IPS-18c (cell line): Measurements from ENCODE around the gene FAS.
"Not testable (repeated sequence)": the region's sequence is repeated elsewhere in the genome, so short reads cannot be mapped to it uniquely, and the experiment has no call there.

ENCODE experiments used
- H3K4me3 ChIP-seq: 2 replicates; pipeline ENCODE4 v1.7.0; 2013; ENCODE audit warnings: low read depth, mild to moderate bottlenecking, low read length, moderate library complexity; ENCODE audit not compliant: insufficient read depth
- H3K9me3 ChIP-seq: one replicate; pipeline ENCODE4 v1.6.1; 2013; ENCODE audit warnings: mild to moderate bottlenecking, low read length, moderate library complexity; ENCODE audit not compliant: control insufficient read depth, insufficient read depth

FAS gene

DNA sequence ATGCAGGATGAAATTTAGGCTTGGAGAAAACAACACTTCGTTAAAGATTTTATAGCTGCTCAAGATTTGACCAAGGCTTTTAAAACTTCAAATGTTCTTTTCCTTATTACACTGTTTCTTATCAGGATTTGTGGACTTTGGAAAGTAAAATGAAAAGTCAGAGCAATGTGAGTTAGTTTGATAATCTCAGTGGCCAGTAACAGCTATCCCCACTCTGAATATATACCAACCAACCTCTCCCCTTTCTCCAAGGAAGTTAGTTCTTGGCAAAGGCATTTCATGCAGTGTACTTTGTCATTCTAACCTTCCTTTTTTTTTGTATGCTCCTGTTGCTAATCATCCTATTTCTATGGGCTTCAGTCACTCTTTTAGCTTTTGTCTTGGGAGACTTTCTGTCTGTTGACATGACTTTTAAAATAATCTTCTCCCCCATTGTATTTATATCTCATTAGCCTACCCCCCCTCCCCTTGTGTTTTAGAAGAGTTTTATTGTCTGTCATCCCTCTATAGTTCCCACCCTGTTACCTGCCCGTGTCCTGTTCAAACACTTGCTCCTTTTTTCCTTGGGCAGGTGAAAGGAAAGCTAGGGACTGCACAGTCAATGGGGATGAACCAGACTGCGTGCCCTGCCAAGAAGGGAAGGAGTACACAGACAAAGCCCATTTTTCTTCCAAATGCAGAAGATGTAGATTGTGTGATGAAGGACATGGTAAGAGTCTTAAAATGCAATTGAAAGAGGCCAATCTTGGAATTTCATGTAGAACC is 16.7 kb downstream of the FAS start:
- no peaks in the 10 kb centered on the region for H3K9me3 ChIP-seq
- H3K4me3 ChIP-seq, result no peak overlapping the region

DNA sequence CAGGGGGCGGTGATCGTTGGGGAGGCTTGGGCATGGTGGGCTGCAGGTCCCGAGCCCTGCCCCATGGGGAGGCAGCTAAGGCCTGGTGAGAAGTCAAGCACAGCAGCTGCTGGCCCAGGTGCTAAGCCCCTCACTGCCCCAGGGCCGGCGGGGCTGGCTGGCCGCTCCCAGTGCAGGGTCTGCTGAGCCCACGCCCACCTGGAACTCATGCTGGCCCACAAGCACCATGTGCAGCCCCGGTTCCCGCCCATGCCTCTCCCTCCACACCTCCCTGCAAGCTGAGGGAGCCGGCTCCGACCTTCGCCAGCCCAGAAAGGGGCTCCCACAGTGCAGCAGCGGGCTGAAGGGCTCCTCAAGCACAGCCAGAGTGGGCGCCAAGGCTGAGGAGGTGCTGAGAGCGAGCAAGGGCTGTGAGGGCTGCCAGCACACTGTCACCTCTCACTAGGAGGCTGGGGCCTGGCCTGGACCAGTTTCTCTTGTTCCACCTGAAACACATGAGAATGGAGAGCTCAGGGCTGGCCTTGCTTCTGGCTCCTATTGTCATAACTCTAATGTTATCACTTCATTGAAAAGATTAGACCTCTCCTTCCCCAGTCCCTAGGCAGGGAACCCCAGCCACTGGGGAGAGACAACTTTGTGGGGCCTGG is 28.2 kb downstream of the FAS start:
- peaks cover 11% of the 10 kb centered on the region for H3K9me3 ChIP-seq
- H3K4me3 ChIP-seq, result not testable (repeated sequence)

GRCh38 chr10:89019569-89020327 is 29.1 kb downstream of the FAS start:
- H3K9me3 ChIP-seq, result peaks cover 11% of the 10 kb centered on the region
- no peak overlapping the region for H3K4me3 ChIP-seq

- peaks cover 11% of the 10 kb centered on the region for H3K9me3 ChIP-seq
- not testable (repeated sequence) for H3K4me3 ChIP-seq
These were observed 30.9 kb downstream of the FAS start for GRCh38 chr10:89021526-89021925.

DNA sequence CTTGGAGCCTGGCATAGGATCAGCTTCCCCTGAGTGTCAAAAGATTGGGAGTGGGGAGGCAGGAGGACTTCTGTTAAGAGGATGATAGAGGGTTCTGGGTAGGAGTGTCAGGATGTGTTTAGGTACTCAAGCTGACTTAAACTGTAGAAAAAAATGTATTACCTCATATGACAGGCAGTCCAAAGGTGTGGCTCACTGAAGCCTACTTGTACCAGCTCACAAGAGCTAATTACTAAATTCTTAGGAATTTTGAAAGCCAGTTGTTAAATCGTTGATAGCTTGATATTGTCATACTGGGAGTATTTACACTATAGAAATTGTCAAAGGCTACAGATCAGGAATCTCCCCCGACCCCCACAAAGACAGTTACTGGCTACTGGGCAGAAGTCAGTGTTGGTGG is 32.1 kb downstream of the FAS start:
- Histone ChIP-seq H3K4me3 (no peak overlapping the region), H3K9me3 (peaks cover 11% of the 10 kb centered on the region)

GRCh38 chr10:89025453-89025852 is 34.9 kb downstream of the FAS start:
- Histone ChIP-seq H3K4me3 (no peak overlapping the region), H3K9me3 (no peaks in the 10 kb centered on the region)

DNA sequence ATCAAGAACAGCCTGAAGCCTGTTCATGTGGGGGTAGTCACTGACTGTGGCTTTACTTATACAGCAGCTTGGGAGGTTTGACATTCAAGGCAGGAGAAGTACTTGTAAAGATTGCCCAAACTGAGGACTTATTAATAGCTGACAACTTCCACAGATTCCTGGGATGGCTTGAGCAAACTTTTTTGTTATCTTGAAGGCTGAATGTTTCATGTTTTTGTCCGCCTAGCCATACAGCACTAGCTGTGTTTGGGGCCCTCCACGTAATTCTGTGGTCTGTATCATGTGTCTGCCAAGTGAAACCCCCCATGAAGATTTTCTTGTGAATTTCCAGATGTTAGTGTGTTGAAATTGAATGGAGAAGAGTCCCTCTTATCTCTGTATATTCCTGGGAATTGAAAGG is 38.6 kb downstream of the FAS start:
- no peak overlapping the region for H3K4me3 ChIP-seq

GRCh38 chr10:89029785-89030437 is 39.3 kb downstream of the FAS start:
- Histone ChIP-seq H3K9me3 (no peaks in the 10 kb centered on the region), H3K4me3 (no peak overlapping the region)

More for the DNA sequence above, 38.6 kb downstream of the FAS start:
- H3K9me3 ChIP-seq, result no peaks in the 10 kb centered on the region

DNA sequence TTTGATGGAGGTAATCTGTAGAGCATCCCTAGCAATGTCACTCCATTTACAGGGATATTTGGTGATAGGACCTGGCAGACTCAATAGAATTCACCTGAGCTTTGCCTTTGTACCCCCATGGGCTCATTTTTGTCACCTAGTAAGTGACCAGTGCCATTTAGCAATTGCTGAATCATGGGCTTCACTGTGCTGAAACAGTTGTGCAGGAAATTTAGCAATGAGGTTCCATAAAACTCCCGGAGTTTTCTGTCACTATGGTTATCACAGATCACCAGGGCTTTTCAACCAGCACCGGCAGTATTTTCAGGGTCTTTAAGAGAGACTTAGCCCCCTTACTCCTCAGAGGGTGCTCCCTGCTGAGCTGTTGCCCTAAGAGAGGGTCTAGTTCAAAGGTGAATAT is 40.2 kb downstream of the FAS start:
- Histone ChIP-seq H3K9me3 (no peaks in the 10 kb centered on the region), H3K4me3 (no peak overlapping the region)

DNA sequence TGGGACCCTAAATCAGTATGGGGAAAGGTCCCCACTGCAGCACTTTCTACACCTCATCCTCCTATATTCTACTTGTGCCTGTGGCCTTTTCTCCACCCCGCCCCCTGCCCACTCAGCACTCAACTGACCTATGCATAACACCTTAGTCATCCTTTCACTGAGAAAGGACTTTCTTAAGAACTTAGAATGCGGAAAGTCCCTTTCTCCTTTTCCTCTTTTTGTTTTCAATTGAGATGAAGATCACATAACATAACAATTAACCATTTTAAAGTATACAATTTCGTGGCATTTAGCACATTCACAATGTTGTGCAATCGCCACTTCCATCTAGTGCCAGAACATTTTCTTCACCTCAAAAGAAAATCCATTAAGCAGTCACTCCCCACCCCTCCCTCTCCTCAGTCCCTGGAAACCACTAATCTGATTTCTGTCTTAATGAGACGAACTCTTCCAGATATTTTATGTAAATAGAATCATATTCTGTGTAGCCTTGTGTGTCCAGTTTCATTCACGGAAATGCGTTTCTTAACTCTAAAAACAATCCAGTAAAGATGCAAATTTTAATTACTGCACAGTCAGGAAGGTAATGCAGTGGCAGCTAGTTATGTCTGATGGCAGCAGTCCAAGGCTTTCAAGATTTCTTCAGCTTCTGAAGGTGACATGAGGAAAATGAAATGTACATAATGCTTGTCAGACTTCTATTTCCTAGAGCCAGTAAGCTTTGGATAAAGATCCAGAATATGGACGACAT is 41.7 kb downstream of the FAS start:
- Histone ChIP-seq H3K4me3 (no peak overlapping the region), H3K9me3 (no peaks in the 10 kb centered on the region)

- Histone ChIP-seq H3K9me3 (no peaks in the 10 kb centered on the region), H3K4me3 (no peak overlapping the region)
These were observed 44.9 kb downstream of the FAS start for GRCh38 chr10:89035461-89035860.

GRCh38 chr10:89037096-89037495 is 46.5 kb downstream of the FAS start:
- Histone ChIP-seq H3K9me3 (no peaks in the 10 kb centered on the region), H3K4me3 (no peak overlapping the region)

- no peak overlapping the region for H3K4me3 ChIP-seq
- H3K9me3 ChIP-seq, result no peaks in the 10 kb centered on the region
These were observed 52.0 kb downstream of the FAS start for GRCh38 chr10:89042562-89042961.

GRCh38 chr10:89043052-89043451 is 52.5 kb downstream of the FAS start:
- Histone ChIP-seq H3K4me3 (no peak overlapping the region), H3K9me3 (no peaks in the 10 kb centered on the region)

- H3K4me3 ChIP-seq, result no peak overlapping the region
- no peaks in the 10 kb centered on the region for H3K9me3 ChIP-seq
These were observed 56.8 kb downstream of the FAS start for GRCh38 chr10:89047397-89047796.

- Histone ChIP-seq H3K4me3 (no peak overlapping the region), H3K9me3 (no peaks in the 10 kb centered on the region)
These were observed 61.0 kb downstream of the FAS start for GRCh38 chr10:89051593-89051992.

- Histone ChIP-seq H3K4me3 (no peak overlapping the region), H3K9me3 (no peaks in the 10 kb centered on the region)
These were observed 63.0 kb downstream of the FAS start for GRCh38 chr10:89053555-89053954.
